ENCODE measurements around the gene PRDM1. TPM values are rescaled to one million over a fixed set of nuclear protein-coding genes. Genes with fewer than 3 reads are reported as not detected.
A peak's percentile ranks its signal among the peaks of the same experiment; 100 is the strongest.

PRDM1 gene
- polyA plus RNA-seq, 1 of the 3 experiments (the other 2 are of a cell fraction), result 4.0 TPM

- TF ChIP-seq RAD21 (IDR thresholded peaks at IDR 0.05; ENCODE audit: low read length), result no peak
- 0 out of 2 replicates have a peak, but pooled peaks have one; percentile 4 for TF ChIP-seq MAX (IDR thresholded peaks at IDR 0.05; ENCODE audit: low read depth)
- TF ChIP-seq REST (IDR thresholded peaks at IDR 0.05; ENCODE audit: low read depth, low read length), result 0 out of 2 replicates have a peak, but pooled peaks have one; percentile 27
- no peak for TF ChIP-seq IRF3 (IDR thresholded peaks at IDR 0.05; ENCODE audit: low read depth, low read length)
- TF ChIP-seq TCF12 (IDR thresholded peaks at IDR 0.05), result peak; percentile 98
- TF ChIP-seq RCOR1 (IDR thresholded peaks at IDR 0.05; ENCODE audit: low read length), result peak; percentile 22; the same call in 1 of the 2 replicates
- TF ChIP-seq GATA2 (CRISPR knock-in tag; IDR thresholded peaks at IDR 0.05), result peak; percentile 27; the same call in 1 of the 2 replicates
- peak; percentile 93 for TF ChIP-seq PBX3 (IDR thresholded peaks at IDR 0.05)
- TF ChIP-seq POLR2AphosphoS5 (IDR thresholded peaks at IDR 0.05; ENCODE audit: low read depth, low read length), result peak; percentile 71
Measured at GRCh38 chr6:106064142-106064541, 22.0 kb upstream of the PRDM1 start (continued).

GRCh38 chr6:106064756-106065155, 21.4 kb upstream of the PRDM1 start:
- H3K4me2 ChIP-seq, result no peak overlapping the region
- POLR2A ChIA-PET, result no interaction called here
- no peak overlapping the region for H2AFZ ChIP-seq (ENCODE audit: low read depth)
- no peaks in the 10 kb centered on the region for H3K9me3 ChIP-seq
- H3K4me3 ChIP-seq (ENCODE audit: low read depth in 2 of 2, low read length in 1 of 2), result no peak overlapping the region
- no peaks in the 10 kb centered on the region for H3K9me2 ChIP-seq
- 0 out of 4 replicates have a peak overlapping the region, but pooled peaks of 1 of the 2 experiments have one; percentile 13 for H3K27ac ChIP-seq (ENCODE audit: low read depth in 2 of 2, low read length in 1 of 2)
- H3K9ac ChIP-seq, result no peak overlapping the region
- H4K20me1 ChIP-seq (ENCODE audit: insufficient read depth), result no peaks in the 10 kb centered on the region
- H3F3A ChIP-seq (replicated peaks; ENCODE audit: insufficient read depth), result peaks cover 13% of the 10 kb centered on the region
- no peaks in the 10 kb centered on the region for H3K79me2 ChIP-seq (ENCODE audit: insufficient read depth)
- TF ChIP-seq ELF1 (IDR thresholded peaks at IDR 0.05) (no peak), MAX (IDR thresholded peaks at IDR 0.05; ENCODE audit: low read depth) (0 out of 2 replicates have a peak, but pooled peaks have one; percentile 1), RXRA (IDR thresholded peaks at IDR 0.05; ENCODE audit: borderline replicate concordance, low read depth) (no peak)
- CTCF ChIA-PET, result no interaction called here
- H3K36me3 ChIP-seq (replicated peaks in 1 of 2; ENCODE audit: control insufficient read depth in 1 of 2, insufficient read depth in 2 of 2, low read length in 1 of 2), result no peaks in the 10 kb centered on the region
- H3K4me1 ChIP-seq (ENCODE audit: control insufficient read depth in 1 of 2, insufficient read depth in 2 of 2, low read depth in 1 of 2, low read length in 1 of 2), result peaks cover 9 to 19% of the 10 kb centered on the region in 2 experiments; a peak in 3 of 4 replicates
- WGBS (ENCODE audit: low lambda C conversion rate), result 43% methylated on average over 1 of the region's 1 CpG
- no peaks in the 10 kb centered on the region for H3K27me3 ChIP-seq (ENCODE audit: insufficient read depth)
- no peak for DNase-seq

Data from SK-N-SH (cell line).